Lower leg skin (tissue), 3 donors: ENCODE data around the gene XYLT1.

Experiments
- CTCF ChIP-seq, 3 donors: fragments of 450-650 bp; IDR thresholded peaks; one replicate each; pipeline ENCODE4 v1.5.1; 2016; ENCODE audit warnings: antibody characterized with exemption in 3 of 3, mild to moderate bottlenecking in 3 of 3, moderate library complexity in 2 of 3
- POLR2A ChIP-seq, 2 donors: fragments of 450-650 bp; IDR thresholded peaks; one replicate each; pipeline ENCODE4 v1.6.1; 2016 to 2017; ENCODE audit warnings: antibody characterized with exemption in 2 of 2, mild to moderate bottlenecking in 1 of 2, moderate library complexity in 1 of 2

DNA sequence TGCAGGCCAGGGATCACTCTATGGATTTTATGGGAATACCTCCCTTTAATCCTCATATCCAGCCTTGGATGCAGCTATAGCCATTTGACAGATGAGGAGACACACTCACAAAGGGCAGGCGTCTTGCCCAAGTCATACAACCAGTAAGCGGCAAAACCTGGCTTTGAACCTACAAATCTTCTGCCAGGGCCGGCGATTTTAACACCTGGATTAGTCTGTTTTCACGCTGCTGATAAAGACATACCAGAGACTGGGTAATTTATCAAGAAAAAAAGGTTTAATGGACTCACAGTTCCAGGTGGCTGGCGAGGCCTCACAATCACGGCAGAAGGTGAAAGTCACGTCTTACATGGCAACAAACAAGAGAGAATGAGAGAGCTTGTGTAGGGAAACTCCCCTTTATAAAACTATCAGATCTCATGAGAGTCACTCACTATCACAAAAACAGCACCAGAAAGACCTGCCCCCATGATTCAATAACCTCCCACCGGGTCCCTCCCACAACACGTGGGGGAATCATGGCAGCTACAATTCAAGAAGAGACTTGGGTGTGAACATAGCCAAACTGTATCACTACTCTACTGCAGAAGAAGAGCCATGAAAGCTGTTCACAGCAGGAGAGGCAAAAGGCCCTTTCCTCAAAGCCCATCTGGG, 67.5 kb downstream of the XYLT1 start:
- TF ChIP-seq CTCF (IDR thresholded peaks at IDR 0.05) (no peak), POLR2A (IDR thresholded peaks at IDR 0.05) (no peak)
